ENCODE measurements around the gene FNDC11. TPM values are rescaled to one million over a fixed set of nuclear protein-coding genes. Genes with fewer than 3 reads are reported as not detected.
A peak's percentile ranks its signal among the peaks of the same experiment; 100 is the strongest.

FNDC11 gene
- total and polyA plus RNA-seq, 2 of the 13 experiments (the other 11 are each of a cell fraction or from before 2014, with no cell fraction given): 0.07 TPM; not detected in 1

- TF ChIP-seq IKZF5 (CRISPR knock-in tag; IDR thresholded peaks at IDR 0.05) (no peak), ZC3H13 (CRISPR knock-in tag; IDR thresholded peaks at IDR 0.05) (peak; percentile 64; the same call in 1 of the 2 replicates), ZNF644 (CRISPR knock-in tag; IDR thresholded peaks at IDR 0.05; ENCODE audit: low read depth) (no peak), ZFP91 (CRISPR knock-in tag; IDR thresholded peaks at IDR 0.05; ENCODE audit: borderline replicate concordance) (peak; percentile 58; the same call in 1 of the 2 replicates), ZNF660 (CRISPR knock-in tag; IDR thresholded peaks at IDR 0.05; ENCODE audit: borderline replicate concordance, low read depth) (no peak), XRCC5 (optimal IDR thresholded peaks at IDR 0.05; ENCODE audit: low read length) (no peak), ZNF766 (CRISPR knock-in tag; IDR thresholded peaks at IDR 0.05; ENCODE audit: borderline replicate concordance) (no peak), ZNF790 (CRISPR knock-in tag; IDR thresholded peaks at IDR 0.05; ENCODE audit: borderline replicate concordance) (no peak), ARNT2 (CRISPR knock-in tag; IDR thresholded peaks at IDR 0.05; ENCODE audit: low read depth) (no peak), SRF (IDR thresholded peaks at IDR 0.05; ENCODE audit: low read depth, low read length) (no peak), MIER3 (CRISPR knock-in tag; IDR thresholded peaks at IDR 0.05; ENCODE audit: borderline replicate concordance) (no peak), ZNF558 (CRISPR knock-in tag; IDR thresholded peaks at IDR 0.05; ENCODE audit: borderline replicate concordance) (no peak), GLI4 (CRISPR knock-in tag; IDR thresholded peaks at IDR 0.05; ENCODE audit: borderline replicate concordance) (no peak), HMG20A (CRISPR knock-in tag; IDR thresholded peaks at IDR 0.05; ENCODE audit: borderline replicate concordance) (no peak), ZNF543 (CRISPR knock-in tag; IDR thresholded peaks at IDR 0.05) (no peak), ZNF768 (CRISPR knock-in tag; IDR thresholded peaks at IDR 0.05) (no peak), CREB1 (IDR thresholded peaks at IDR 0.05) (no peak), CREB1 (CRISPR knock-in tag; IDR thresholded peaks at IDR 0.05) (no peak), ZNF337 (CRISPR knock-in tag; IDR thresholded peaks at IDR 0.05; ENCODE audit: borderline replicate concordance, low read depth) (no peak), TFE3 (CRISPR knock-in tag; IDR thresholded peaks at IDR 0.05) (no peak), DMAP1 (CRISPR knock-in tag; IDR thresholded peaks at IDR 0.05) (no peak)
Observed at GRCh38 chr20:63557481-63557891, 3.5 kb downstream of the FNDC11 start (continued).

Measured in HepG2 (cell line).